Activated B cell treated with CpG ODN at 0.5 μM for 24 hours (primary cell): ENCODE data around the gene MYO15B. TPM values are rescaled to one million over a fixed set of nuclear protein-coding genes. Genes with fewer than 3 reads are reported as not detected.

Source experiments
- ATAC-seq: fragments of 200-7000 bp; cut with Tn5 transposase; one replicate; pipeline ENCODE4 v1.10.0; 2021; ENCODE audit warnings: low read depth, mild to moderate bottlenecking, moderate library complexity
- CTCF ChIA-PET: fragments of 350-600 bp; sonication (Branson Sonifier 250); formaldehyde crosslinking; loops from one replicate; lab custom pipeline; 2021; ENCODE audit warnings: antibody characterized with exemption; lab: Charles Lee
- POLR2A ChIA-PET: fragments of 350-600 bp; sonication (Branson Sonifier 250); formaldehyde crosslinking; loops from one replicate; lab custom pipeline; 2021; ENCODE audit warnings: antibody characterized with exemption; lab: Charles Lee
- DNase-seq: peaks from one replicate; pipeline ENCODE4 v3.0.0; 2022
- H3K27ac Mint-ChIP-seq: one replicate; pipeline ENCODE4 v1.8.0; 2020; ENCODE audit warnings: mixed read lengths
- H3K27me3 Mint-ChIP-seq: one replicate; pipeline ENCODE4 v1.8.0; 2021; ENCODE audit warnings: mixed read lengths
- H3K36me3 Mint-ChIP-seq: one replicate; pipeline ENCODE4 v1.8.0; 2021; ENCODE audit warnings: low read depth, mixed read lengths
- H3K4me1 Mint-ChIP-seq: one replicate; pipeline ENCODE4 v1.8.0; 2021; ENCODE audit warnings: mixed read lengths
- H3K4me3 Mint-ChIP-seq: one replicate; pipeline ENCODE4 v1.8.0; 2020; ENCODE audit warnings: mild to moderate bottlenecking, mixed read lengths
- H3K9me3 Mint-ChIP-seq: one replicate; pipeline ENCODE4 v1.8.0; 2020; ENCODE audit warnings: mixed read lengths
- intact Hi-C: fragments of 100-400 bp; cut with micrococcal nuclease; formaldehyde crosslinking; loops from one replicate; pipeline ENCODE4 v1.15.1; 2024
- total RNA-seq: library from RNA; stranded (reverse); gene quantifications from 2 replicates; pipeline ENCODE4 v1.2.3, GENCODE V29; 2022
- TF ChIP-seq, protein P1 (sequence below): fragments of 200-600 bp; IDR thresholded peaks from one replicate; pipeline ENCODE4 v1.8.0; 2022; ENCODE audit warnings: antibody characterized with exemption, mild to moderate bottlenecking

MYO15B gene
- total RNA-seq, 1 donor from 2014 or later = 264 TPM

DNA sequence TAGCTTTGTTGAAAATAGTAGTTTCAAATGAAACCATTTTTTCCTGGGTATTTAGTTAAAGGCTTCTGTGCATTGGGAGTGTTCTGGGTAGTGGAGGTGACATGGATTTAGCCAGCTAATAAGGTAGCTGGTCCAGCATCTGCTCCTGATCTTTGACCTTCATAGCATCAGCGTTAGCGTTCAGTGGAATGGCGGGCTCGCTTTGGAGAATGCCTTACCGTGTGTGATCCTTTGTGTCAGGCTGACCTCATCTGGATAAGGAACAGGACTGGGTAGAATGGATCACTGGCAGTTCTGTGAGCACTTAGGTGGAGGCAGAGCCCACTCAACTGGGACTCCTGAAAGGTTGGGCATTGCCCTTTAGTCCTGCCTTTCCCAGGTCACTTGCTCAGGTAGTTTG is 83.3 kb downstream of the MYO15B start:
- intact Hi-C loops = no loop called here
- DNase-seq = no peak
- TF ChIP-seq, protein P1, sequence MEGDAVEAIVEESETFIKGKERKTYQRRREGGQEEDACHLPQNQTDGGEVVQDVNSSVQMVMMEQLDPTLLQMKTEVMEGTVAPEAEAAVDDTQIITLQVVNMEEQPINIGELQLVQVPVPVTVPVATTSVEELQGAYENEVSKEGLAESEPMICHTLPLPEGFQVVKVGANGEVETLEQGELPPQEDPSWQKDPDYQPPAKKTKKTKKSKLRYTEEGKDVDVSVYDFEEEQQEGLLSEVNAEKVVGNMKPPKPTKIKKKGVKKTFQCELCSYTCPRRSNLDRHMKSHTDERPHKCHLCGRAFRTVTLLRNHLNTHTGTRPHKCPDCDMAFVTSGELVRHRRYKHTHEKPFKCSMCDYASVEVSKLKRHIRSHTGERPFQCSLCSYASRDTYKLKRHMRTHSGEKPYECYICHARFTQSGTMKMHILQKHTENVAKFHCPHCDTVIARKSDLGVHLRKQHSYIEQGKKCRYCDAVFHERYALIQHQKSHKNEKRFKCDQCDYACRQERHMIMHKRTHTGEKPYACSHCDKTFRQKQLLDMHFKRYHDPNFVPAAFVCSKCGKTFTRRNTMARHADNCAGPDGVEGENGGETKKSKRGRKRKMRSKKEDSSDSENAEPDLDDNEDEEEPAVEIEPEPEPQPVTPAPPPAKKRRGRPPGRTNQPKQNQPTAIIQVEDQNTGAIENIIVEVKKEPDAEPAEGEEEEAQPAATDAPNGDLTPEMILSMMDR = no peak
- peaks cover 57% of the 10 kb centered on the region for H3K36me3 Mint-ChIP-seq
- no peak overlapping the region for H3K4me3 Mint-ChIP-seq
- no peak overlapping the region for H3K27ac Mint-ChIP-seq
- no peaks in the 10 kb centered on the region for H3K9me3 Mint-ChIP-seq
- no peaks in the 10 kb centered on the region for H3K27me3 Mint-ChIP-seq
- CTCF ChIA-PET = interaction anchor here (0.6 to 7.7 kb wide), 5 partner anchors 10 to 246 kb away, joined by 3 to 66 read pairs (median 5); partner anchors contain the start of gene SMIM5
- H3K4me1 Mint-ChIP-seq = peaks cover 20% of the 10 kb centered on the region
- no peak for ATAC-seq
- POLR2A ChIA-PET = interaction anchor here (0.5 kb wide), 1 partner anchor 48 kb away, joined by 3 read pairs; no protein-coding TSS in a partner anchor

DNA sequence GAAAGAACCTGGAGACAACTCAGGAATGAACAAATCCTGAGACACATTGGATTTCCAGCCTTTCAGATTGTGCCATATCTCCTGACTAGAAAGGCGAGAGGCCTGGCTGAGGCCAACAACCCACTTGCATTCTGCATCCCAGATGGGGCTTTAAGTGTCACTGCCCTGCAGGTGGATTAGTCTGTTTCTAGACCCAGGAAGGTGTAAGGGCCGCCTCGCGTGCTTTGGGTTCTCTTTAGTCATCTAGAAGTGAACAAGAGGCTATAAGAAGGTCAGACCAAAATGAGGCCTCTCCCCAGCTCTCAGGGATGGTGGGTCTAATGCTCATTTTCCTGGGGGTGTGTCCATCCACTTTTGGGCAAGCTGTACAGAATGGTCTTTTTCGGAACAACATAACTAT is 84.4 kb downstream of the MYO15B start:
- no peak overlapping the region for H3K4me3 Mint-ChIP-seq

DNA sequence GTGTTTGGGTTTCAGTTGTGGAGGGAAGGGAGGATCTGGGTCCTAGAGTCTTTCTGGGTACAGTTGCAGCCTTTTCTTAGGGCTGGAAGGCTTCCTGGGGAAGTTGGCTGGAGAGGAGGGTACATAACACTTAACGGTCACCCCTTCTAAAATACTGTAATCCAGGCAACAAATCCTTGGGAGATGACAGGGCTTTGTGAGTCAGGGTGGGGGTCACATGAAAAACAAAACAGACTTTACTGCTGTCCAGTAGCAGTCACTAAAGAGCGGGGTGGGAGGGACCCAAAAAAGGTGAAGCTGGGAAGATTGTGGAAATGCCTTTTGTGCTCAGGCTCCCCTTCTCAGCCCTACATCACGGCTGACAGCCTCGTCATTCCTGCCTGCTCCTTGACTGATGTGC is 85.9 kb downstream of the MYO15B start:
- H3K27ac Mint-ChIP-seq = no peak overlapping the region
- H3K36me3 Mint-ChIP-seq = peaks cover 69% of the 10 kb centered on the region
- ChIA-PET POLR2A (no interaction called here), CTCF (interaction anchor here (1.3 to 7.7 kb wide), 3 partner anchors 9 to 75 kb away, joined by 4 to 66 read pairs (median 12); no protein-coding TSS in a partner anchor)
- DNase-seq (no peak), ATAC-seq (no peak)
- no peaks in the 10 kb centered on the region for H3K27me3 Mint-ChIP-seq
- H3K4me1 Mint-ChIP-seq = peaks cover 28% of the 10 kb centered on the region
- no peak overlapping the region for H3K4me3 Mint-ChIP-seq
- H3K9me3 Mint-ChIP-seq = no peaks in the 10 kb centered on the region
- intact Hi-C loops = no loop called here
- TF ChIP-seq, protein P1 = no peak

More for the DNA sequence above, 84.4 kb downstream of the MYO15B start:
- Mint-ChIP-seq H3K4me1 (peaks cover 19% of the 10 kb centered on the region), H3K9me3 (no peaks in the 10 kb centered on the region), H3K36me3 (peaks cover 66% of the 10 kb centered on the region), H3K27ac (no peak overlapping the region), H3K27me3 (no peaks in the 10 kb centered on the region)
- intact Hi-C loops = no loop called here
- TF ChIP-seq, protein P1 = no peak
- ATAC-seq (no peak), DNase-seq (no peak)
- ChIA-PET POLR2A (no interaction called here), CTCF (interaction anchor here (1.1 to 7.7 kb wide), 6 partner anchors 12 to 81 kb away, joined by 3 to 66 read pairs (median 5); partner anchors contain the start of gene SMIM5)

Other genes with a start within 250 kb of the MYO15B start
- gene GRB2, start 182.1 kb upstream of the MYO15B start, total RNA-seq = 307 and 320 TPM in 2 replicates
- 80.3 and 86.6 TPM in 2 replicates for gene TMEM94, start 131.2 kb upstream of the MYO15B start, total RNA-seq
- 1.2 and 1.4 TPM in 2 replicates for gene CASKIN2, start 72.3 kb upstream of the MYO15B start, total RNA-seq
- 21.0 and 24.9 TPM in 2 replicates for gene TSEN54, start 71.3 kb upstream of the MYO15B start, total RNA-seq
- 27.5 and 29.9 TPM in 2 replicates for gene LLGL2, start 62.1 kb upstream of the MYO15B start, total RNA-seq
- gene SMIM5, start 45.6 kb downstream of the MYO15B start, total RNA-seq = 1.1 and 1.7 TPM in 2 replicates
- 55.9 and 65.4 TPM in 2 replicates for gene RECQL5, start 79.4 kb downstream of the MYO15B start, total RNA-seq
- gene SAP30BP, start 79.5 kb downstream of the MYO15B start, total RNA-seq = 177 and 184 TPM in 2 replicates
- gene ITGB4, start 133.7 kb downstream of the MYO15B start, total RNA-seq = 2.1 and 2.2 TPM in 2 replicates
- 14.9 and 22.9 TPM in 2 replicates for gene GALK1, start 177.4 kb downstream of the MYO15B start, total RNA-seq
- gene UNK, start 197.0 kb downstream of the MYO15B start, total RNA-seq = 52.3 and 61.2 TPM in 2 replicates